Natural killer cell (primary cell): Measurements from ENCODE around the gene EIF5B. TPM values are rescaled to one million over a fixed set of nuclear protein-coding genes. Genes with fewer than 3 reads are reported as not detected.

Experiments
- ATAC-seq, 3 donors: fragments of 150-1000 bp in 2 of 3; fragments of 200-7000 bp in 1 of 3; cut with Tn5 transposase; 1 replicate in 1 of 3; 2 replicates in 2 of 3; pipeline ENCODE4 v1.10.0; 2021; ENCODE audit warnings: mild to moderate bottlenecking in 2 of 3, moderate library complexity in 2 of 3
- DNase-seq, 2 donors: peaks; one replicate each; pipeline versions ENCODE4 v3.0.0 to v3.0.0-alpha.2; 2013 to 2021; ENCODE audit warnings: mixed read lengths in 1 of 2
- H3K27ac ChIP-seq: one replicate; pipeline ENCODE4 v1.5.1; 2013; ENCODE audit warnings: mild to moderate bottlenecking, low read length
- H3K27me3 ChIP-seq: one replicate; pipeline ENCODE4 v1.6.1; 2013; ENCODE audit warnings: low read length; ENCODE audit not compliant: control insufficient read depth, insufficient read depth
- H3K36me3 ChIP-seq: one replicate; pipeline ENCODE4 v1.6.1; 2013; ENCODE audit warnings: low read length; ENCODE audit not compliant: control insufficient read depth, insufficient read depth
- H3K4me1 ChIP-seq: one replicate; pipeline ENCODE4 v1.6.1; 2013; ENCODE audit warnings: low read length; ENCODE audit not compliant: control insufficient read depth, insufficient read depth
- H3K4me3 ChIP-seq: one replicate; pipeline ENCODE4 v1.5.1; 2013; ENCODE audit warnings: low read length
- H3K9me3 ChIP-seq: one replicate; pipeline ENCODE4 v1.6.1; 2013; ENCODE audit warnings: low read length; ENCODE audit not compliant: control insufficient read depth, insufficient read depth
- H3K27ac Mint-ChIP-seq, 2 donors: one replicate each; pipeline ENCODE4 v1.8.0; 2022; ENCODE audit warnings: mild to moderate bottlenecking in 2 of 2, mixed read lengths in 2 of 2, moderate library complexity in 1 of 2
- H3K27me3 Mint-ChIP-seq, 2 donors: one replicate each; pipeline ENCODE4 v1.8.0; 2022; ENCODE audit warnings: low read depth in 2 of 2, mixed read lengths in 2 of 2
- H3K36me3 Mint-ChIP-seq: one replicate; pipeline ENCODE4 v1.8.0; 2022; ENCODE audit warnings: mixed read lengths
- H3K4me1 Mint-ChIP-seq, 2 donors: one replicate each; pipeline ENCODE4 v1.8.0; 2022; ENCODE audit warnings: mixed read lengths in 2 of 2
- H3K4me3 Mint-ChIP-seq: one replicate; pipeline ENCODE4 v1.8.0; 2022; ENCODE audit warnings: mild to moderate bottlenecking, moderate library complexity, mixed read lengths
- H3K9me3 Mint-ChIP-seq, 2 donors: one replicate each; pipeline ENCODE4 v1.8.0; 2022; ENCODE audit warnings: mixed read lengths in 2 of 2
- WGBS: methylation state at CpG from one replicate; pipeline ENCODE4 v1.1.7; 2013; ENCODE audit warnings: missing lambda C conversion rate; ENCODE audit not compliant: insufficient coverage; 5-methylcytosine and 5-hydroxymethylcytosine counted together
- intact Hi-C: fragments of 100-400 bp; cut with micrococcal nuclease; formaldehyde crosslinking; loops from one replicate; pipeline ENCODE4 v1.14.2; 2022
- total RNA-seq, 4 donors: library from RNA; stranded (reverse); fragments of 120-200 nt in 1 of 4; gene quantifications; one replicate each; pipeline versions ENCODE4 v1.2.3 to v1.2.4, GENCODE V29; 2013 to 2022
- TF ChIP-seq, protein P1 (sequence below): fragments of 200-600 bp; IDR thresholded peaks from one replicate; pipeline ENCODE4 v1.8.0; 2022; ENCODE audit warnings: antibody characterized with exemption

The EIF5B gene
- total RNA-seq, 3 donors from 2014 or later (not counting 1 experiment from before 2014, with no cell fraction given), result 33.5 to 40.6 (median 40.3) TPM

- ATAC-seq, result no peak
- H3K36me3 ChIP-seq, result peaks cover 81% of the 10 kb centered on the region
- intact Hi-C loops, result no loop called here
- Mint-ChIP-seq H3K27me3 (no peaks in the 10 kb centered on the region), H3K27ac (peak overlapping the region in 1 of 2 donors; percentile 50), H3K36me3 (peaks cover 39% of the 10 kb centered on the region), H3K4me3 (no peak overlapping the region), H3K9me3 (no peaks in the 10 kb centered on the region), H3K4me1 (no peaks in the 10 kb centered on the region)
- TF ChIP-seq, protein P1, sequence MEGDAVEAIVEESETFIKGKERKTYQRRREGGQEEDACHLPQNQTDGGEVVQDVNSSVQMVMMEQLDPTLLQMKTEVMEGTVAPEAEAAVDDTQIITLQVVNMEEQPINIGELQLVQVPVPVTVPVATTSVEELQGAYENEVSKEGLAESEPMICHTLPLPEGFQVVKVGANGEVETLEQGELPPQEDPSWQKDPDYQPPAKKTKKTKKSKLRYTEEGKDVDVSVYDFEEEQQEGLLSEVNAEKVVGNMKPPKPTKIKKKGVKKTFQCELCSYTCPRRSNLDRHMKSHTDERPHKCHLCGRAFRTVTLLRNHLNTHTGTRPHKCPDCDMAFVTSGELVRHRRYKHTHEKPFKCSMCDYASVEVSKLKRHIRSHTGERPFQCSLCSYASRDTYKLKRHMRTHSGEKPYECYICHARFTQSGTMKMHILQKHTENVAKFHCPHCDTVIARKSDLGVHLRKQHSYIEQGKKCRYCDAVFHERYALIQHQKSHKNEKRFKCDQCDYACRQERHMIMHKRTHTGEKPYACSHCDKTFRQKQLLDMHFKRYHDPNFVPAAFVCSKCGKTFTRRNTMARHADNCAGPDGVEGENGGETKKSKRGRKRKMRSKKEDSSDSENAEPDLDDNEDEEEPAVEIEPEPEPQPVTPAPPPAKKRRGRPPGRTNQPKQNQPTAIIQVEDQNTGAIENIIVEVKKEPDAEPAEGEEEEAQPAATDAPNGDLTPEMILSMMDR, result no peak
- WGBS, result 93% methylated on average over 5 of the region's 5 CpGs
- H3K4me3 ChIP-seq, result no peak overlapping the region
- no peaks in the 10 kb centered on the region for H3K9me3 ChIP-seq
- H3K27ac ChIP-seq, result no peak overlapping the region
- H3K27me3 ChIP-seq, result no peaks in the 10 kb centered on the region
- no peaks in the 10 kb centered on the region for H3K4me1 ChIP-seq
- DNase-seq, result no peak
Measured at GRCh38 chr2:99399063-99399462, 61.9 kb downstream of the EIF5B start.

DNA sequence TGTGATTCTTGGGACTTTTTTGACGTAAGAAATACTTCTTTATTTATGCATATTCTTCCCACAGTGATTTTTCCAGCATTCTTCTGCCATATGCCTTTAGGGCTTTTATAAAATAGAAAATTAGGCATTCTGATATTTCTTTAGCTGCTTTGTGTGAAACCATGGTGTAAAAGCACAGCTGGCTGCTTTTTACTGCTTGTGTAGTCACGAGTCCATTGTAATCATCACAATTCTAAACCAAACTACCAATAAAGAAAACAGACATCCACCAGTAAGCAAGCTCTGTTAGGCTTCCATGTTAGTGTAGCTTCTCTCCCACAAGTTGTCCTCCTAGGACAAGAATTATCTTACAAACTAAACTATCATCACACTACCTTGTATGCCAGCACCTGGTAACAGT lies 62.6 kb downstream of the EIF5B start:
- 100% methylated on average over 2 of the region's 2 CpGs for WGBS
- Mint-ChIP-seq H3K4me3 (no peak overlapping the region), H3K9me3 (no peaks in the 10 kb centered on the region), H3K4me1 (no peaks in the 10 kb centered on the region), H3K27ac (peak overlapping the region in 1 of 2 donors; percentile 50), H3K36me3 (peaks cover 39% of the 10 kb centered on the region), H3K27me3 (no peaks in the 10 kb centered on the region)
- DNase-seq (no peak), ATAC-seq (no peak)
- intact Hi-C loops, result no loop called here
- Histone ChIP-seq H3K4me3 (no peak overlapping the region), H3K9me3 (no peaks in the 10 kb centered on the region), H3K27me3 (no peaks in the 10 kb centered on the region), H3K4me1 (no peaks in the 10 kb centered on the region), H3K36me3 (peaks cover 81% of the 10 kb centered on the region), H3K27ac (no peak overlapping the region)
- TF ChIP-seq, protein P1, result no peak

DNA sequence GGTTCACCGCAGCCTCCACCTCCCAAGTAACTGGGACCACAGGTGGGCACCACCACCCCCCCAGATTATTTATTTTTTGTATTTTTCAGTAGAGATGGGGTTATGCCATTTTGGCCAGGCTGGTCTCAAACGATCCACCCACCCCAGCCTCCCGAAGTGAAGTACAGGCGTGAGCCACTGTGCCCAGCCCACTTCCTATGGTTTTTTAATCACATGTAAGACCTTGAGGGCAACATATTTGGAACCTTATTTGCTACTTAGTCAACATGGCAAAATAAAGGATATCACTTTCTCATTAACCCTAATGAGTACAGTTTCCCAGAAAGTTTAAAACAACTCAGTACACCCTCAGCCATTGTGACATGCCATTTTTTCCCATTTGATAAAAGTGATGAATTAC lies 64.7 kb downstream of the EIF5B start:
- Histone ChIP-seq H3K27ac (no peak overlapping the region), H3K9me3 (no peaks in the 10 kb centered on the region), H3K36me3 (peaks cover 78% of the 10 kb centered on the region), H3K27me3 (no peaks in the 10 kb centered on the region), H3K4me1 (no peaks in the 10 kb centered on the region), H3K4me3 (no peak overlapping the region)
- WGBS, result 24% methylated on average over 3 of the region's 4 CpGs
- DNase-seq (no peak), ATAC-seq (no peak)
- H3K4me3 Mint-ChIP-seq, result no peak overlapping the region
- no peaks in the 10 kb centered on the region for H3K9me3 Mint-ChIP-seq
- TF ChIP-seq, protein P1, result no peak
- no peaks in the 10 kb centered on the region for H3K27me3 Mint-ChIP-seq
- H3K27ac Mint-ChIP-seq, result peak overlapping the region in 1 of 2 donors; percentile 45
- no peaks in the 10 kb centered on the region for H3K4me1 Mint-ChIP-seq
- intact Hi-C loops, result no loop called here
- peaks cover 39% of the 10 kb centered on the region for H3K36me3 Mint-ChIP-seq

- no peak for ATAC-seq
- DNase-seq, result no peak
- H3K27ac Mint-ChIP-seq, result peak overlapping the region; percentile 11 to 45
- intact Hi-C loops, result no loop called here
- no peaks in the 10 kb centered on the region for H3K27me3 ChIP-seq
- H3K36me3 ChIP-seq, result peaks cover 77% of the 10 kb centered on the region
- H3K9me3 ChIP-seq, result no peaks in the 10 kb centered on the region
- H3K4me1 Mint-ChIP-seq, result no peaks in the 10 kb centered on the region
- no peaks in the 10 kb centered on the region for H3K9me3 Mint-ChIP-seq
- H3K4me3 ChIP-seq, result no peak overlapping the region
- H3K27ac ChIP-seq, result no peak overlapping the region
- no peak overlapping the region for H3K4me3 Mint-ChIP-seq
- H3K27me3 Mint-ChIP-seq, result no peaks in the 10 kb centered on the region
- peaks cover 29% of the 10 kb centered on the region for H3K36me3 Mint-ChIP-seq
- TF ChIP-seq, protein P1, result no peak
- no peaks in the 10 kb centered on the region for H3K4me1 ChIP-seq
Measured at GRCh38 chr2:99403084-99403483, 65.9 kb downstream of the EIF5B start.
